ENCODE results near the gene SRBD1.

The SRBD1 gene

DNA sequence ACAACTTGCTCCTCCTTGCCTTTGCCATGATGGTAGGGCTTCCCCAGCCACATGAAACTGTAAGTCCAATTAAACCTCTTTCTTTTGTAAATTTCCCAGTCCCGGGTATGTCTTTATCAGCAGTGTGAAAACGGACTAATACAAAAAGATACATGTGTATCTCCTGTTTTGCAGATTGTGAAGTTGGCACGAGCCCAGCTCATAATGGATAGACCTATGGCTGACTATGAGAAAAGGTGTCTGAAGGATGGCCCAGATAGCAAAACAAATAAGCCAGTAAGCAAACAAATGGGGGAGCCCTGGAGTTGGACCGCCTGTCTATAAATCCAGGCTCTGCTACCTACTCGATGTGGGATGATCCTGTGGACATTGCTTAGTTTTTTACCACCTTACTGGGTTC lies 24.9 kb upstream of the SRBD1 start:
- no peak for DNase-seq (ENCODE audit: low read depth, low spot score)

DNA sequence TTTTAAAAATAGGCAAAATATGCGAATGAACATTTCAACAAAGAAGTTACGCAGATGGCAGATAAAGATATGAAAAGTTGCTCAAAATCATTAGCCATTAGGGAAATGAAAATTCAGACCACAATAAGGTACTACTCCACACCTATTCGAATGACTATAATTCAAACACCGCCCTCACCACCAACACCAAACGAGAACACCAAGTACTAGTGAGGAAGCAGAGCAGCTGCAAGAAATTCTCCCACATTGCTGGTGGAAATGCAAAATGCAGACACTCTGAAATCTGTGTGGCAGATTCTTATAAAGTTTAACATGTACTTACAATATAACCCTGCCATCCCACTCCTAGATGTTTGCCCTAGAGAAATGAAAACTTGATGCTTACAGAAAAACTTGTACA lies 23.2 kb upstream of the SRBD1 start:
- no peak for DNase-seq (ENCODE audit: low read depth, low spot score)

DNA sequence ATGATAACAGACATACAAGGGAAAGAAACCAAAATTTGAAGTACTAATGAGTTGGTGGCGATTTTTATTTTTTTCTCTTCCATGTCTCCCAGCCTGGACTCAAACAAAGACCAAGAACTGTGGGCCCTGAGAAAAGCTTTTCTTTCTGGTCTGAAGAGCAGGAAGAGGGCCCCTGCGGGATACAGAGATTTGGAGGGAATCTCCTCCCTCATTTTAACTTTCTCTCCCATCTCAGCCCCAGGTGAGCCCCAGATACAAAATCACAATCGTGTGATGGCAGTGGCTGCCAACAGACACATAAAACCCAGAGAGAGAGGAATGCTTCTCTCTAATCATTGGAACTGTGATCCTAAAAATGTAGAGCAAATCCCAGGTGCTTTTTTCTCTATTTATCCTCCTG lies 20.9 kb upstream of the SRBD1 start:
- no peak for DNase-seq (ENCODE audit: low read depth, low spot score)

- no peak for DNase-seq (ENCODE audit: low read depth, low spot score)
Measured at GRCh38 chr2:45631319-45631718, 20.3 kb upstream of the SRBD1 start.

DNA sequence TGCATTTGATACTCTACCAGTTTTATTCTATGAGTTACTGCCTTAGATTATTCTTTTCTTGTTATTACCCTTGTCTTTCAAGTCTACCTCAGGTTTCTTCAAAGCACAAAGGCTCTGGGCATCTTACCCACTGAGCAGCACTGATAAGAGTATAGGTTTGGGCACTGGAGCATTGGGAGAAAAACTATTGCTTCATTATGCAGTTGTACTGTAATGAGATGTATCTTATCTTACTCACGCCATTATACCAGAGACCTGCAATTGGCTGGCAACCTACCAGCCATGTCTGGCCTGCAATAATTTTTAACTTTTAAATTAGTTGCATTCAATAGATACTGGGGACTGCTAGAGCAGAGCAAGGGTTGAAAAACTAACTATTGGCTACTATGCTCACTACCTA lies 18.9 kb upstream of the SRBD1 start:
- DNase-seq (ENCODE audit: low read depth, low spot score): no peak

DNA sequence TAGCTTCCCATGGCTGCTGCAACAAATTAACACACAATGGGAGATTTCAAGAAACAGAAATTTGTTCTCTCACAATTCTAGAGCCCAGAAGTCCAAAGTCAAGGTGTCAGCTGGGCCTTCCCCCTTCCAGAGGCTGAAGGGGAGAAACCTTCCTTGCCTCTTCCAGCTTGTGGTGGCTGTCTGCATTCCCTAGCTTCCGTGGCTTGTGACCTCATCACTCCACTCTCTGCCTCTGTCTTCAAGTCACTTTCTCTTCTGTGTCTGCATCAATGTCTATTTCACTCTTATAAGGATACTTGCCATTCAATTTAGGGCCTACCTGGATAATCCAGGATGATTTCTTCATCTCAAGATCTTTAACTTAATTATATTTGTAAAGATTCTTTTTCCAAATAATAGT lies 16.8 kb upstream of the SRBD1 start:
- DNase-seq (ENCODE audit: low read depth, low spot score): peak; percentile 73

DNA sequence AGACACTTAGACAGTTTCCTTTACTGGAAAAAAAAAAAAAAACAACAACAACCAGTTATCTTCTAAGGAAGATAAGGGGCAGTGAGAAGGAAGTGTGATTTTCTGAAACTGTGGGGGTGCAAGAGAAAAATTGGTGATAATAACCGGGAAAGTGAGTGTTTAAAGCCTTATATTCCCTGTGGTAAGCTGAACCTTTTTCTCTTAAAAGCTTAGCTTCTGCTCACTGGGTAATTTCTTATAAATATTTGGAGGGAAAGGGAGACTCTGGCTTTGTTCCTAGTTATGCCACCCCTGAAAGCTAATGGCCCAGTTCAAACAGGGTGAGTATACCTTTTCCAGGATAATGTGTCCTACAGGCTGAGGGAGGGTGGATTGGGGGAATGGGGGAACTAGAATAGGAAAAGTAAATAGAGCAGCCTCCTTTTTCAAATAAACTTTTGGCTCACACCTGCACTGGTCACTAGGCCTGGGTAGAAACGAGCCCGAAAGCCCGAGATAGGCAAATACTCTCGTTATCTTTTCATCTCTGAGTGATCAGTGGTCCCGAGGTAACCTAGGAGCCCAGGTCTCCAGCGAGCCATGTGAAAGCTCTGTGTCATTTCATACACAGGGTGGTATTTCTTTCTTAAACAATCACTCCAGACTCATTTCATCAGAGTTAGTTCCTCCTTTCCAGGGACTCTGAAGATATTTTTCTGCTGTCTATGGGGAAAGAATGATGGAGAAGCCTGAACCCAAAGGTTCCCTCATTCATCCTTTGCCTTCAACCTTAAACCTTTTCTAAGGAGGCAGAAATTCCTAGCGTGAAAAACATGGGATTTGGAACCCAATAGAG lies 15.5 kb upstream of the SRBD1 start:
- DNase-seq (ENCODE audit: low read depth, low spot score): no peak

DNA sequence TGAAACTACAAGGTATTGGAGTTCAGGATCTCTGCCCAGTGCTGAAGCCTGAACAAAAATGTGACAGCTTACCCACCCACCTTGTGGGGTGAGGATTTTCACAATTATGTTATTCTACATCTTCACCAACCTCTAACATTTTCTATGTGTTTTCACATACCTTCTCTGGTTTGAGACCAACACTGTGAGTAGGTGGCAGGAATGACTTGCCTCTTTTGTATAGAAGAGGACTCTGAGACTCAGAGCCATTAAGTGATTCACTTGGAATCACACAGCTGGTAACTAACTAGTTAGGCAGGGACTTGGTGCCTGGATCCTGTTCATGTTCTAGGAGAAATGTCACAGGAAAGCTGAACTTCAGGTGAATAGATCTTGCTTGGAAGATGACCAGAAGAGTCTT lies 14.8 kb upstream of the SRBD1 start:
- no peak for DNase-seq (ENCODE audit: low read depth, low spot score)

GRCh38 chr2:45623098-45623497 lies 12.0 kb upstream of the SRBD1 start:
- no peak for DNase-seq (ENCODE audit: low read depth, low spot score)

DNA sequence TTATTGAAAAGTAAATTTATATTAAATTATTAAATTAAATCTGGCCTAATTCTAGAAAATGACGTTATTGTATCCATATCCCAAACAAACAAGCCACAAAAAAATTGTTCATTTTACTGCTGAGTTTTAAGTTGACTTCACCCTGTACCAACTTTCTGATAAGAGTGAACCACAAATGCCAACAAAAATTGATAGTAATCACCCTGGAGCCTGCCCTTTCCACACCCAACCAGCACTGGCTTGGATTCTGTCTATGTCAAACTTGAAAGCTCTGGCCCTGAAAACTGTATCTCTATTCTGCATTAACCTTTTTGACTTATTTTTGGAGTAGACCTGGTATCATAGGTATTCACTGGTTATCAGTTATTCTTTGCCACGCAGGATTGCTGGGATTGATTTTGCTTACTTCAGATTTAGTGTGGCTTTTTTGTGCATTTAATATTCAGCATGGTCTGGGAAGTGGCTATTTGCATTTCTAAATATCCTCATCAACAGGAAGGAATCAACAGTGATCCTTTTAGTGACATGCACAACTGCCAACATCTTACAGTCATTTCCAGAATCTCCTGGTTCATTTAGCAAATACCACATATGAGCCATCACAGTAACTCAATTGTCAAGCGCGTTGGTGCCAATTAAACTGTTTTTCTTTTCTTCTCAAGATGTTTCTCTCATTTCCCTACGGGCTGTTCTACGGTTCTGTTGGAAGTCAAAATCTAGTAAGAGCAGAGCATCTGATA lies 11.4 kb upstream of the SRBD1 start:
- no peak for DNase-seq (ENCODE audit: low read depth, low spot score)

DNA sequence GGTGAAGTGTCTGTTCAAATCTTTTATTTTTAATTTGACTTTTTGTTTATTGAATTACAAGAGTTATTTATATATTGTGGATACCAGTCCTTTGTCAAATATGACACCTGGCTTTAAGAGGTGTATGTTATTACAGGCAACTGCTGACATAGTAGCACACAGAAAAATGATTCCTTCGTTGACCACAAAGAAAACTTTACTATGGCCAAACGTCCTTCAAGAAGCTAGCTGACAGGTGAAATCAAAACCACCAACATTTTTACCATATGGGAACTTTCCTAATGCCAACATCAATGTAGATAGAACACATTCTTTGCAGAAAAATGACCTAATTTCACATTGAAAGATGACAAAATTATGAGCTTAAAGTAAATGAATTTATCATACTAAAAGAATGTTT lies 6.4 kb upstream of the SRBD1 start:
- DNase-seq (ENCODE audit: low read depth, low spot score): no peak

DNA sequence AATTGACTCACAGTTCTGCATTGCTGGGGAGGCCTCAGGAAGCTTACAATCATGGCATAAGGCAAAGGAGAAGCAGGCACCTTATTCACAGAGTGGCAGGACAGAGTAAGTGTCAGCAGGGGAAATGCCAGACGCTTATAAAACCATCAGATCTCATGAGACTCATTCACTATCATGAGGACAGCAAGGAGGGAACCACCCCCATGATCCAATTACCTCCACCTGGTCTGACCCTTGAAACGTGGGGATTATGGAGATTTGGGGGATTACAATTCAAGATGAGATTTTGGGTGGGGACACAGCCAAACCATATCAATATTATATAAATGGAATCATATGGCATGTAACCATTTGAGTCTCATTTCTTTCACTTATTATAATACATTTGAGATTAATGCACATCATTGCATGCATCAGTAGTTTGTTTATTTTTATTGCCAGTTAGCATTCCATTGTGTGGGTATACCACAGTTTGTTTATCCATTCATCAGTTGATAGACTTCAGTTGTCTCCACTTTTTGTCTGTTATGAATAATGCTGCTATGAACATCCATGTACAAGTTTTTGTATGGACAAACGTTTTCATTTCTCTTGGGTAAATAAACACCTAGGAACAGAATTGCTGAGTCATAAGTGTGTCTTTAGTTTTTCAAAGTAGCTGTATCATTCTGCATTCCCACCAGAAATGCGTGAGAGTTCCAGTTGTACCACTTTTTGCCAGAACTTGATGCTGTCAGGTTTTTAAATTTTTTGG lies 5.8 kb upstream of the SRBD1 start:
- DNase-seq (ENCODE audit: low read depth, low spot score): peak; percentile 18

DNA sequence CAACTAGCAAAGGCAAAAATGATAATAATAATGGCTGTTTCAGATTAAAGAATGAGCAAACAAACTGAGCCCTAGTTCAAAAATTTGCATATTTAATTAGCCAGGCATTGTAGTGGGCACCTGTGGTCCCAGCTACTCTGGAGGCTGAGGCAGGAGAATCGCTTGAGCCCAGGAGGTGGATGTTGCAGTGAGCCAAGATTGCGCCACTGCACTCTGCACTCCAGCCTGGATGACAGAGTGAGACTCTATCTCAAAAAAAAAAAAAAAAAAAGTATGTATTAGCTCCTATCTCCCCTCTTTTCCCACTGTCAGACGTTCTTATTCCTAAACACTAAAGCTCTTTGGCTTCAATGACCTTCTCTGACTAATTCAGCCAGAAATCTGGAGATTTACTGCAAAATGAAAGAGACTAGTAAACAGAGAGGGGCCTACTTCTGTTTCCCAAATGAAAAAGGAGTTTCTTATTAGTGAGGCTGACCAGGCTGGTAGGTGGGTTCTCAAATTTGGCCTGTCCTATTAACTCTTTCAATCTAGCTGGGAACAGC lies 3.9 kb upstream of the SRBD1 start:
- no peak for DNase-seq (ENCODE audit: low read depth, low spot score)

- no peak for DNase-seq (ENCODE audit: low read depth, low spot score)
Measured at GRCh38 chr2:45614330-45614729, 3.3 kb upstream of the SRBD1 start.

GRCh38 chr2:45612731-45613130 lies 1.7 kb upstream of the SRBD1 start:
- DNase-seq (ENCODE audit: low read depth, low spot score): no peak

DNA sequence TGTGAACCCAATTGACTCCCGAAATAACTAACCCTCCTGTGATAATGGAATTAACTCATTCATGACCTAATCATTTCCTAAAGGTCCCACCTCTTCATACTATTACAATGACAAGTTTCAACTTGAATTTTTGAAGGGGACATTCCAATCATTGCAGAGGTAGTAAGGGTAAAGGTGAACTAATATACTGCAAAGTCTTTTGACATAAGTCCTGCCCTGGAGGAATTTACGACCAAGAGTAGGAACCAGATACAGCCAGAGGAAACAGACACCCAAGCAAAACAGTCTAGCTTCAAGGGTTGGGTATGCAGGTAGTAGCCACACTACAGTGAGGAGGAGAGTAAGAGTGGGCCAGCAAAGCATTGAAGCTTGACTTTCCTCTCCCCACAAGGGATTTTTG lies 1.2 kb upstream of the SRBD1 start:
- no peak for DNase-seq (ENCODE audit: low read depth, low spot score)

DNA sequence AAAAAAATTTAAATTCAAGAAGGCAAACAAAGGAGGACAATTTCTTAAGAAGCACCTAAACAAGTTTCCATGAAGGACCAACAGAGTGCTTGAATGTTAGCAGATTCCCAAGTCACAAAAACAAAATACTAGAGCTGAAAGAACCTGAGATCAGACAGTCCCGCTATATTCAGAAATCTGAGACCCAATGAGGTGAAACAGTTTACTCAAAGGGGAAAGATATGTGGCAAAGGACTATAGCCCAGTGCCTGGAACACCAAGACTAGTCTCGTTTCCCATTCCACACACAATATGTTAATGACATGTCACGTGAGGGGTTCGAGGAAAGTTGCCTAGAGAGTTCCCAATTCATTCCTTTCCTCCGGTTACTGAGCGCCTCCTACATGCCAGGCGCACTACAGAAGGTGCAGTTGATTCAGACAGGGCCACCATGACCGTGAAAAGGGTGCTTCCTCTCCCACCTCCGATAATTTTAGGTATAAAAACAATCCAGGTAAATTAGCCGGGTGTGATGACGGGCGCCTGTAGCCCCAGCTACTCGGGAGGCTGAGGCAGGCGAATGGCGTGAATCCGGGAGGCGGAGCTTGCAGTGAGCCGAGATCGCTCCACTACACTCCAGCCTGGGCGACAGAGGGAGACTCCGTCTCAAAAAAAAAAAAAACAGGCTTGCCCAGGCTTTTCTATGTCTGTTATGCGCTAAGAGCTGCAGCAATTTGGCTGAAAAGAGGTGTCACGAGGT lies 617 bp downstream of the SRBD1 start:
- DNase-seq (ENCODE audit: low read depth, low spot score): peak; percentile 84

GRCh38 chr2:45607701-45608100 lies 3.4 kb downstream of the SRBD1 start:
- peak; percentile 37 for DNase-seq (ENCODE audit: low read depth, low spot score)

DNA sequence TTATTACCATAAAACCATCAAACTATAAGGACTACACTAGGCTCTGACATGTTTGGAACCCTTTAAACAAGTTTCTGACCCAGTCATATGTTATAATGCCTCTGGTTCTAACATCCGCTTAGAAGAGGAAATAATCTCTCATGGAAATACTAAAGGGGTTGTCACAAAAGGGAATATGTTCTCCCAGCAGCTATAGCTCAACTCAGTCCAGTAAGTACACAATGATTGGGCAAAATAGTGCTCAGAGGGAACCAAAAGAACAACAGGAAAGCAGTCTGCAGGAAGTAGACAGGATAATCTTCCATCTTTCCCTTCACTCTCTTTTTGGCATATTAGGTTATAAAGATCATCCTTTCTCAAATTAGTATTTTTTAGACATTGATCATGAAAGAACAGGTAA lies 4.3 kb downstream of the SRBD1 start:
- no peak for DNase-seq (ENCODE audit: low read depth, low spot score)

- DNase-seq (ENCODE audit: low read depth, low spot score): no peak
Measured at GRCh38 chr2:45605116-45605515, 6.0 kb downstream of the SRBD1 start.

DNA sequence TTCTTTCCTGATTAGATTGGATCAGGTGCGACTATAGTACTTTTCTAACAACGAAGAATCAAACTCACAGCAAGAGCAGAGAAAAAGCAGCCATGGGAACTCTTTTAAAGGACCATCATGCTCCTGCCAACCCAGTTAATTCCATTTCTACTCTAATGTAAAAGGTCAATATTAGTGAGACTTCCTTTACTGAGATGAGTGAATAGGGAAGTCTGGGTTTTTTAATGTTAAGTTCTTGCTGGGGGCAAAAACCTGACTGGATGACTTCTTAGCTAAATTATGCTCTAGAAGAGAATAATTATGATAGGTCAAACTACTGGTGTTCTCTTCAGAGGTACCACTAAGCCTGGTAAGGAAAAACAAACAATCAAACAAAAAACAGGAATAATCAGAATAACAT lies 8.4 kb downstream of the SRBD1 start:
- DNase-seq (ENCODE audit: low read depth, low spot score): no peak

- no peak for DNase-seq (ENCODE audit: low read depth, low spot score)
Measured at GRCh38 chr2:45598545-45598944, 12.5 kb downstream of the SRBD1 start.

All from astrocyte of the hippocampus (primary cell).